ENCODE measurements around the gene CASS4.

CASS4 gene, protein sequence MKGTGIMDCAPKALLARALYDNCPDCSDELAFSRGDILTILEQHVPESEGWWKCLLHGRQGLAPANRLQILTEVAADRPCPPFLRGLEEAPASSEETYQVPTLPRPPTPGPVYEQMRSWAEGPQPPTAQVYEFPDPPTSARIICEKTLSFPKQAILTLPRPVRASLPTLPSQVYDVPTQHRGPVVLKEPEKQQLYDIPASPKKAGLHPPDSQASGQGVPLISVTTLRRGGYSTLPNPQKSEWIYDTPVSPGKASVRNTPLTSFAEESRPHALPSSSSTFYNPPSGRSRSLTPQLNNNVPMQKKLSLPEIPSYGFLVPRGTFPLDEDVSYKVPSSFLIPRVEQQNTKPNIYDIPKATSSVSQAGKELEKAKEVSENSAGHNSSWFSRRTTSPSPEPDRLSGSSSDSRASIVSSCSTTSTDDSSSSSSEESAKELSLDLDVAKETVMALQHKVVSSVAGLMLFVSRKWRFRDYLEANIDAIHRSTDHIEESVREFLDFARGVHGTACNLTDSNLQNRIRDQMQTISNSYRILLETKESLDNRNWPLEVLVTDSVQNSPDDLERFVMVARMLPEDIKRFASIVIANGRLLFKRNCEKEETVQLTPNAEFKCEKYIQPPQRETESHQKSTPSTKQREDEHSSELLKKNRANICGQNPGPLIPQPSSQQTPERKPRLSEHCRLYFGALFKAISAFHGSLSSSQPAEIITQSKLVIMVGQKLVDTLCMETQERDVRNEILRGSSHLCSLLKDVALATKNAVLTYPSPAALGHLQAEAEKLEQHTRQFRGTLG

DNA sequence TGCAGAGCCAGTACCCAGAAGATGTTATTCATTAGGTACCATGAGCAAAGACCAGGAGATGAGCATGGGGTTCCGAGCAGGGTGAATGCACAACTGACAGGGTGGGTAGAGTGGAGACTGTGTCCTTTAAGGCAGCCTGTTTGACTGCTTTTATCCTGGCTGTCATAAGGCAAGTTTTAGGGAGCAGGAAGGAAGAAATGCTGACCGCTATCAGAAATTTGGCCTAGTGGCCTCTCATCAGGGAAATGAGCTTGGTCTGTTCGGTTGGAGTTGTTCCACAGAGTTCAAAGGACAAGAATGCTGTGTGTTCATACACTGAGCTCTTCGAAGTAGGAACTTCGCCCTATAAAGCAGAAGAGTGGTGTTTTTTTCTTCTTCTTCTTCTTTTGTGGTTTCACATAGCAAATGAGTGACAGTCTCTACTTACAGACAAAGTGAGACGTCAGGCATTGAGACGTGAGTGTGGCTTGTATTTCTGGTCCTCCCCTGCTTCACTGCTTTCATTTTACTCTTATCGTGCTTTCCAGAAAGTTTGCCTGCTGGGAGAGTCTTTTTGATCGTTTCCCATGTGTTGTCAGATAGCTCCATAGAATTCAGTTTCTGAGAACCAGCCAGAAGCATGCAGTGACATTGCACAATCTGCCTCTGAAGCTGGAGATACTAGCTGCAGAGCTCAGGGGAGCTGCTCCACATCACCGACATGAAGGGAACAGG, at the start of gene CASS4:
CASS4 (plus strand) TSS at position 502 of the 714 bp plus-strand sequence; CDS start at position 701, 199 bp downstream.
- DNase-seq (ENCODE audit: low read depth): peak; percentile 96
- TF ChIP-seq, protein P1, sequence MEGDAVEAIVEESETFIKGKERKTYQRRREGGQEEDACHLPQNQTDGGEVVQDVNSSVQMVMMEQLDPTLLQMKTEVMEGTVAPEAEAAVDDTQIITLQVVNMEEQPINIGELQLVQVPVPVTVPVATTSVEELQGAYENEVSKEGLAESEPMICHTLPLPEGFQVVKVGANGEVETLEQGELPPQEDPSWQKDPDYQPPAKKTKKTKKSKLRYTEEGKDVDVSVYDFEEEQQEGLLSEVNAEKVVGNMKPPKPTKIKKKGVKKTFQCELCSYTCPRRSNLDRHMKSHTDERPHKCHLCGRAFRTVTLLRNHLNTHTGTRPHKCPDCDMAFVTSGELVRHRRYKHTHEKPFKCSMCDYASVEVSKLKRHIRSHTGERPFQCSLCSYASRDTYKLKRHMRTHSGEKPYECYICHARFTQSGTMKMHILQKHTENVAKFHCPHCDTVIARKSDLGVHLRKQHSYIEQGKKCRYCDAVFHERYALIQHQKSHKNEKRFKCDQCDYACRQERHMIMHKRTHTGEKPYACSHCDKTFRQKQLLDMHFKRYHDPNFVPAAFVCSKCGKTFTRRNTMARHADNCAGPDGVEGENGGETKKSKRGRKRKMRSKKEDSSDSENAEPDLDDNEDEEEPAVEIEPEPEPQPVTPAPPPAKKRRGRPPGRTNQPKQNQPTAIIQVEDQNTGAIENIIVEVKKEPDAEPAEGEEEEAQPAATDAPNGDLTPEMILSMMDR (conservative IDR thresholded peaks at IDR 0.05; ENCODE audit: low read depth, low read length): peak; percentile 7
- H3K4me3 ChIP-seq (ENCODE audit: low read depth, low read length): peak within 1 kb of the TSS; percentile 62

DNA sequence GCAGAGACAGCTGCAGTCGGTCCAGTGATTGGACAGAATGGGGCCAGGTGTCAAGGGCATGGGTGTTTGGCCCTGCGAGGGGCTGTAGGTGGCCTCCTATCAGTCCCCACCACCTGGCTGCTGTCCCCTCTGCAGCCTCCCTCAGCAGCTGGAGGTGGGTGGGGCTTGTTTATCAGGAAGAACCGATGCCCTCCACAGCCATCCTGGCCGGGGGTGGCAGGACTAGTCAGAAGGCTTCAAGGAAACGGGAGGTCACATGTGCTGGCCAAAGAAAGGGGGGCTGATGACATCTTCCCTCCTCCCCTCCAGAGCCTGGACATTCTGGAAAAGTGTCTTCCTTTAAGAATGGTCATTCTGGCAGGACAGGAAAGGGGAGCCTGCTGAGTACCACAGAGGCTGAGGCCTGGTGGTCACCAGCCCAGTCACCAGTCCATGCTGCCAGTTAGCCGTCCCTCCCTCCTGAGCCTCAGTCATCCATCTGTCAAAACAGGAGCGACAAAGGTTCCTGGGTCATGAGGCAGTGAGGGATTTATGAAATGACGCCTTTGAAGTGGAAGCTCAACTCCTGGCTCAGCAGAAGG, 49.1 kb upstream of the CASS4 start:
- H3K4me3 ChIP-seq (ENCODE audit: low read depth, low read length): no peak overlapping the region
- DNase-seq (ENCODE audit: low read depth): no peak
- TF ChIP-seq, protein P1 (conservative IDR thresholded peaks at IDR 0.05; ENCODE audit: low read depth, low read length): no peak

DNA sequence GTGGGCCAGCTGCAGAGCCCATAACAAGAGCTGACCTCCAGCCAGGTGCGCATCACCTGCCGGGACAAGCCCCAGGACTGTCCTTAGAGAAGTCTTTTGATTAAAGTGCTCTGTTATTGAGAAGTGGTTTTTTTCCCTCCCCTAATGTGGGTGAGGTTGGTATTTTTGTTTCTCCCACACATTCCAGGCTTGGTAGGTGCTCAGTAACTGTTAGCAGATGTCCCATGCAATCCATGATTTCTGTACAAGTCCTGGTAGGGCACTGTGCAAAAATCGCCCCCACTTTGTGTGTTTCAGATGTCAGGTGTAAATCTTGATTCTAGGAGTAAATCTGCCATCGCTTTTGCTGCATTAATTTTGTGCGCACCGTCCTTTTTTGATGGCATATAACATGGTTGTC, 48.6 kb upstream of the CASS4 start:
- TF ChIP-seq, protein P1 (conservative IDR thresholded peaks at IDR 0.05; ENCODE audit: low read depth, low read length): no peak
- no peak for DNase-seq (ENCODE audit: low read depth)

DNA sequence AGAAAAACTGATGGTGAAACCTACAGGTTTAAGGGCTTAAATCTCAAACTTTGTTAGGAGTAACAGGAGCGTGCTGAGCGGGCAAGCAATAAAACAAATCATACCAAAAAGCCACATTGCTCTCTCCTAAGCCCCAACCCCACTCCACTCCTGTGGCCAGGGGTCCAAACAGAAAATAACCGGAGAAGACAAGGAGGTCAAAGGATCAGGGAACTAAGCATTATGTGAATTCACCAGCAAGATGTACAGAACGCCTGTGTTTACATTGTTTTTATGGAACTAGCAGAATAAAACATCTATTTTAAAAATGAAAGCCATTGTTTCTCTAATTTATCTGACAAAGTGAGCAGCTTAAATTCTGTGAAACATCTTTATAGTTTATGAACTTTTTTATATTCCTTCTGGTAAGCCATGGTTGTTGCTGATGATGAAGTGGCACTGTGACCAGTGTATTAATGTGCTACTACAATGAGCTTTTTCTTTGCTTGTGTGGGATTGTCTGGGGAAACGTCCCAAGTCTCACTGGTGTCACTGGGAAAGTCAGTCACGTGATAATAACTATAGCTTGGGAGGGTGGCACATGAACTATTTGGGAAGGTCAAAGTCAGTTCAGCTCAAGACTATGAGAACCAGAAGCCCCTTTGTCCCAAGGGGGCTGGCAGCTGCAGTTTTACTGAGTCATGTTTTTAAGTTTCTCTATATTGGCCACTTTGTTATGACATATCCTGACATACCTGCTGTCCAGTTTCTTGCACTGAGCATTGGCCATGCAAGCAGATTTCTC, 43.5 kb upstream of the CASS4 start:
- TF ChIP-seq, protein P1 (conservative IDR thresholded peaks at IDR 0.05; ENCODE audit: low read depth, low read length): no peak
- DNase-seq (ENCODE audit: low read depth): no peak
- H3K4me3 ChIP-seq (ENCODE audit: low read depth, low read length): no peak overlapping the region

More for the DNA sequence above, 48.6 kb upstream of the CASS4 start:
- H3K4me3 ChIP-seq (ENCODE audit: low read depth, low read length): no peak overlapping the region

DNA sequence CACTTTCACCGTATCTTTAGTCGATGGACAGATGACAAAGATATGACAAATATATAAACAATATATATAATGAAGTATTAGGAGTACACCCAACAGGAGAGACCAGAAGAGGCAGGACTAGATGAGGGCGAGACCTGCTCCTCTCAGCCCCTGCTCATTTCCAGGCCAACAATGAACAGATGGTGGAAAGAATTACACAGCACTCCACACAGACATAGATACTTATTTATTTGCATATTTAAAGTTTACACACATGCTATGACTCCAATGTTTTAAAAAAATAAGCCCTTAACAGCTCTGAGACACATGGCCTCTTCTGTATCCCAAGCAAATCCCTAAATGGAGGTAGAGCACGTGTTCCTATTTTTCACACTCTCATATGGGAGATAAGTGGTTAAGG, 42.9 kb upstream of the CASS4 start:
- DNase-seq (ENCODE audit: low read depth): no peak
- no peak overlapping the region for H3K4me3 ChIP-seq (ENCODE audit: low read depth, low read length)
- TF ChIP-seq, protein P1 (conservative IDR thresholded peaks at IDR 0.05; ENCODE audit: low read depth, low read length): no peak

DNA sequence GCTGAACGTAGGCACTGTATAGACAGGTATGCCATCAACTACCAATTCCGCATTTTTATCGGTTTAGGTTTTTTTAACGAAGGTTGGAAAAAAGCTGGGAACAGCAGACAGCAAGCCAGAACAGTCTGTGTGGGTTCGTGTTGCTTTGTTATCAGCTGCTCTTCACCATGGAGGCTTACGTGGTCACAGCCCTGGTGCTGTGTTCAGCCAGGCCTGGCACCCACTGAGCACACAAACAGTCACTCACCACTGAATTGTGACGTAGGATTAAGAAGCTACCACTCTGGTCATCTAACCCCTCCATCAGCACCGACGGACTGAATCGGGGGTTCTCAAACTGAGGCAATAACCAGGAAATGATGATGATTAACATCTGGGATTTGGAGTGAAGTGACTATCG, 40.1 kb upstream of the CASS4 start:
- DNase-seq (ENCODE audit: low read depth): no peak
- no peak overlapping the region for H3K4me3 ChIP-seq (ENCODE audit: low read depth, low read length)
- TF ChIP-seq, protein P1 (conservative IDR thresholded peaks at IDR 0.05; ENCODE audit: low read depth, low read length): no peak

Data from choroid plexus epithelial cell (primary cell).